ENCODE results near the gene LPCAT1.

DNA sequence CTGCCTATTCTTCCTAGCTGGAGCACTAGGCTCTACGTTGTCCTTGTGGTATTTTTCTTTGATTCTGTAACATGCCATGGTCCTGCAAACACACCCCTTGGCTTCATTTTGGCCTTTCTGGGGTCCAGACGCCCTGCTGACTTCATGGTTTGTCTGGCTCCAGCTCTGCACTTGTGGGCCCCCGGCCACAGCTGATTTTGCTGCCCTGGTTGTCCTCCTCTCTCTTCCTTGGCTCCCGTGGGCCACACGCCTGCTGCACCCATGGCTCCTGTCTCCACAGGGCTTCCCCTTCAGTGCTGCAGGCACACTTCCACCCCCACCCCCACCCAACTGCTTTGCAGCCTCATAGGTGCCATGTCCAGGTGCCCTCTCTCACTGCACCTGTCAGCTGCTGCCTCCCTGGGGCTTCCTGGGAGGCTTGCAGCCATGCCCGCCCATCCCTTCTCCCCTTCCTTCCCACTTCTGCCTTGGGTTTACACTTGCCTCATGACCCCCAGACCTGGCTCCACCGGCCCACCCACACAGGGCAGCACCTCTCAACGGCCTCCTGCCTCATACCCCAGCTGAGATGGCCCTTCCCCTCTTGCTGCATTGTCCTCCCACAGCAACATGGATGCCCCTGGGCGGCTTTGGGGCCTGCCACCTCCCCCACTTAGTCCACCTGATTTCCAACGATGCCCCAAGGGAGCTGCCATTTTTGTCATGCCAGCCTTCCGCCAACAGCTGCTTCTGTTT lies 104.1 kb downstream of the LPCAT1 start:
- TF ChIP-seq POLR2A (IDR thresholded peaks at IDR 0.05): no peak
- TF ChIP-seq, protein P1, sequence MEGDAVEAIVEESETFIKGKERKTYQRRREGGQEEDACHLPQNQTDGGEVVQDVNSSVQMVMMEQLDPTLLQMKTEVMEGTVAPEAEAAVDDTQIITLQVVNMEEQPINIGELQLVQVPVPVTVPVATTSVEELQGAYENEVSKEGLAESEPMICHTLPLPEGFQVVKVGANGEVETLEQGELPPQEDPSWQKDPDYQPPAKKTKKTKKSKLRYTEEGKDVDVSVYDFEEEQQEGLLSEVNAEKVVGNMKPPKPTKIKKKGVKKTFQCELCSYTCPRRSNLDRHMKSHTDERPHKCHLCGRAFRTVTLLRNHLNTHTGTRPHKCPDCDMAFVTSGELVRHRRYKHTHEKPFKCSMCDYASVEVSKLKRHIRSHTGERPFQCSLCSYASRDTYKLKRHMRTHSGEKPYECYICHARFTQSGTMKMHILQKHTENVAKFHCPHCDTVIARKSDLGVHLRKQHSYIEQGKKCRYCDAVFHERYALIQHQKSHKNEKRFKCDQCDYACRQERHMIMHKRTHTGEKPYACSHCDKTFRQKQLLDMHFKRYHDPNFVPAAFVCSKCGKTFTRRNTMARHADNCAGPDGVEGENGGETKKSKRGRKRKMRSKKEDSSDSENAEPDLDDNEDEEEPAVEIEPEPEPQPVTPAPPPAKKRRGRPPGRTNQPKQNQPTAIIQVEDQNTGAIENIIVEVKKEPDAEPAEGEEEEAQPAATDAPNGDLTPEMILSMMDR (IDR thresholded peaks at IDR 0.05): no peak

Measured in breast epithelium (tissue), 3 donors.